ENCODE data around the gene JPH3.

- TF ChIP-seq, protein P1, sequence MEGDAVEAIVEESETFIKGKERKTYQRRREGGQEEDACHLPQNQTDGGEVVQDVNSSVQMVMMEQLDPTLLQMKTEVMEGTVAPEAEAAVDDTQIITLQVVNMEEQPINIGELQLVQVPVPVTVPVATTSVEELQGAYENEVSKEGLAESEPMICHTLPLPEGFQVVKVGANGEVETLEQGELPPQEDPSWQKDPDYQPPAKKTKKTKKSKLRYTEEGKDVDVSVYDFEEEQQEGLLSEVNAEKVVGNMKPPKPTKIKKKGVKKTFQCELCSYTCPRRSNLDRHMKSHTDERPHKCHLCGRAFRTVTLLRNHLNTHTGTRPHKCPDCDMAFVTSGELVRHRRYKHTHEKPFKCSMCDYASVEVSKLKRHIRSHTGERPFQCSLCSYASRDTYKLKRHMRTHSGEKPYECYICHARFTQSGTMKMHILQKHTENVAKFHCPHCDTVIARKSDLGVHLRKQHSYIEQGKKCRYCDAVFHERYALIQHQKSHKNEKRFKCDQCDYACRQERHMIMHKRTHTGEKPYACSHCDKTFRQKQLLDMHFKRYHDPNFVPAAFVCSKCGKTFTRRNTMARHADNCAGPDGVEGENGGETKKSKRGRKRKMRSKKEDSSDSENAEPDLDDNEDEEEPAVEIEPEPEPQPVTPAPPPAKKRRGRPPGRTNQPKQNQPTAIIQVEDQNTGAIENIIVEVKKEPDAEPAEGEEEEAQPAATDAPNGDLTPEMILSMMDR (conservative IDR thresholded peaks at IDR 0.05; ENCODE audit: low read depth, low read length) = no peak
- TF ChIP-seq EZH2 (IDR thresholded peaks at IDR 0.05; ENCODE audit: borderline replicate concordance, low read depth, low read length, poor library complexity, severe bottlenecking) = no peak
Measured at GRCh38 chr16:87687998-87688529, 85.8 kb downstream of the JPH3 start.

All from A673 (cell line).